ENCODE data around the gene COL11A2.
"Not testable (repeated sequence)": the region's sequence is repeated elsewhere in the genome, so short reads cannot be mapped to it uniquely, and the experiment has no call there.

COL11A2 gene

GRCh38 chr6:33150560-33150959, 41.7 kb downstream of the COL11A2 start:
- not testable (repeated sequence) for DNase-seq

- DNase-seq, result peak; percentile 69
Observed at GRCh38 chr6:33147807-33148666, 44.2 kb downstream of the COL11A2 start.

- DNase-seq, result no peak
Observed at GRCh38 chr6:33144373-33144772, 47.9 kb downstream of the COL11A2 start.

DNA sequence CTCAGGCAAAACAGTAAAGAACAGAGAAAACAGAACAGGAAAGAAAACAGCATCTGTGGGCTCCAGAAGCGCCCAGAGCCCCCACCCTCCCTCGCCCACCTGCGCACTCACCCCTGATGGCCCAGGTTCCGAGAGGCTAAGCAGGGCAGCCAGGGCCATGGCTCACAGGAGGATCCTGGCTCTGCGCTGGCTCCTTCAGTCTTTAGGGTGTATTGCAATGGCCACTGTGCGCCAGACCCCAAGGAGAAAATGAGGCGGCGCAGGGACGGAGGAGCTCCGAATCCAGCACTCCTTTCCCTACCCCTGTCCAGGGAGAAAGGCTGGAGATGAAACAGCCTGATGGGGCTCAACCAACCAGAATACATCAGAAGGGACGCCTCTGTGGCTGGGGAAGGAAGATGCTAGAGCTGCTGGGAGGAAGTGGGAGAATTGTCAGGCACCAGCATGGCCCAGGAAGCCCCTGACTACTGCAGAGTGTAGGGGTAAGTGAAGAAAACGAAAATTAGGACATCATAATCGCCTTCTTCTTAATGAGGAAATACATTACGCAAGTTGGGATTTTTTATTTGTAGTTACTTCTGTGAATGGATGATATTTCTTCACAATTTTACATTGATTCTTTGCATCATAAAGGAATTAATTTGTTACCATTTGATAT, 49.0 kb downstream of the COL11A2 start:
- DNase-seq, result no peak

DNA sequence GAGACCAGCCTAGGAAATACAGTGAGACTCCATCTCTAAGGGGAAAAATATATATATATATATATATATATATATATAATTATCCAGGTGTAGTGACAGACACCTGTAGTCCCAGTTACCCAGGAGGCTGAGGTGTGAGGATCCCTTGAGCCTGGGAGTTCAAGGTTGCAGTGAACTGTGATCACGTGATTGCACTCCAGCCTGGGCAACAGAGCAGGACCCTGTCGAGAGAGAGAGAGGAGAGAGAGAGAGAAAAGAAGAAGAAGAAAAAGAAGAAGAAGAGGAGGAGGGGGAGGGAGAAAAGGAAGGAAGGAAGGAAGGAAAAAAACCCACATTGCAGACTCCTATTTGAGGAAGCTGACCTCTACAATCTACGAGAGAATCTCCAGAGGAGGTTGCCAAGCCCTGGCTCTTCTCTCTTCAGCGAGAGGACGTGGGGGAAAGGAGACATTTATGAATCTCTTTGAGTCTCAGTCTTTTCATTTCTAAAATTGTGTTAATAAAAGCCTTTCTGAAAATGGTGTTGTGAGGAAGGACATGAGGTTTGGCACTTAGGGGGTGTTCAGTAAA, 49.7 kb downstream of the COL11A2 start:
- DNase-seq, result no peak

DNA sequence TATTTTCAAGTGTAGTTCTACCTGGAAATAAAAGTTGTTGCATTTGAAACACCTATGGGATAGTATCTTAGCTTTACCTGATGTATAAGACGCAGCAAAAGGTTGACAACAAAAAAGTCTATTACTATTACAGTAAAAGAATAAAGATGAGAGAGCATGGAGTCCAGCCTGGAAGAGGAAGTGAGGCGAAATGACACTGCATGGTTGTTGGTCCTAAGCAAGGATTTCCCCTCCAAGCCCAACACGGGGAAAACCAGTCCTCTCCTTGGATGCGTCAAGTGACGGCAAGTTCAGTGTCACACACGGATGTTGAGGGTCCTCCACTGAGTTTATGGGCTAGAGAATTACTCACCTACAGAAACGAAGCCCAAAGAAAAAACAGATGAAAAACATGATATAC, 51.7 kb downstream of the COL11A2 start:
- no peak for DNase-seq

DNA sequence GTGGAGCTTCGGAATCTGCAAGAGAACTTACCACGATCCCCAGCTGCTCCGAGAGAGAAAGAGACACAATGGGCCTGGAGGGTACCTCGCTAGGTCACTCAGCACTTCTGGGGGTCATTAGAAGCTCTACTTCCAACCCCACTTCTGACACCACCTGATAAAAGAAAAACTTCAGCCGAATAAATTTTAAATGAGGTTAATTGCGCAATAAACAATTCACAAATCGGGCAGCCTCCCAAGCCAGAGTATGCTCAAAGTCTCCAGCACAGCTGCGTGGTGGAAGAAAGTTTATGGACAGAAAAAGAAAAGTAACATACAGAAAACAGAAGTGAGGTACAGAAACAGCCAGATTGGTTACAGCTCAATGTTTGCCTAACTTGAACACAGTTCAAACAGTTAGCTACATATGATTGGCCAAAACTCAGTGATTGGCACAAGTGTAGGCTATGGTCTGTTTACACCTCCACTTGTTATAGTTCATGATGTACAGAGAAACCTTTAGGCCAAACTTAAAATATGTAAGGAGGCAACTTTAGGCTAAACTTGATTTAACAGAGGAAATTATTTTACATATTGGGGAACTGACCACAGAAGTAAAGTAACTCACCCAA, 52.6 kb downstream of the COL11A2 start:
- DNase-seq, result no peak

DNA sequence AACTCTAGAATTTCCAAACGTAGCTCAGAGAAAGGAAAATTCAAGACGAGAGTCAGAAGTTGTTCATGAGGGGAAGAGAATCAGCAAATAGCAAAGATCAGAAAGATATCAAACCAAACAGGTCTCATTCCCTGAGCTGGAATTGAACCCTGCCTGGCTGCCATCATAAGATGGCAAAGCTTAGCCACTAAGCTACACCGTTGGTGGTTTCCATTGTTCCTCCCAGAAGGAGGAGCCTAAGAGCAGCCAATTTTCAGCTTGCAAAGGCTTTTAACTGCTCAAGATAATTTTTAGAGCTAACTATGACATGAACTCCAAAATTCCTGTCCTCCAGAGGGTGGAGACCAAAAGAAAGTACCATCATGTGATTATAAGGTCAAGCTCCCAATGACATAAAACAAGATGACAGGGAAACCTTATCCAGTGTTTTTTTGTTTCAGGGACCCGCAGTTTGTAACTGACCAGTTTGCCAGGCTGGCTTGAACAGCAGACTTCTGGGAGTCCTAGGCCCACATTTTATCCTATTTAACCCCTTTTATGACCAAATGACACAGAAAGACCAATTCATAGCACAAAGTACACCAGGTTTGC, 55.9 kb downstream of the COL11A2 start:
- no peak for DNase-seq

GRCh38 chr6:33132081-33132524, 60.2 kb downstream of the COL11A2 start:
- DNase-seq, result no peak

GRCh38 chr6:33128318-33128717, 63.9 kb downstream of the COL11A2 start:
- DNase-seq, result no peak

GRCh38 chr6:33126101-33126714, 66.1 kb downstream of the COL11A2 start:
- DNase-seq, result peak; percentile 41

GRCh38 chr6:33124947-33125346, 67.3 kb downstream of the COL11A2 start:
- no peak for DNase-seq

DNA sequence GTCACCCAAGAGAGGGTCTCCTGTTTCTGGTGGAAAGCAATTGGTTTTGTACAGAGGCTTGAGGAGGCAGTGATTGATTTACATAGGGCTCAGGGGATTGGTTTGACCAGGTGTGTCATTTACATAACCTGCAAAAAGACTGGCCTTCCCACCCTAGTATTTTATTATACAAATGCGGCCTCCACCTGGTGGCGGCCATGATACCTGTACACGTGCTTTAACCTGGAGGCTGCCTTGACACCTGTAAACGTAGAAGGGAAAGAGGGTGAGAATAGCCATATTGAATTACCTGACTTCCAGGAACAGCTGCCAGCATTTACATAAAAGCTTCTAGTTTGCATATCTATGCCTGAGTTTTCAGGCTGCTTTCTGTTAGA, 67.8 kb downstream of the COL11A2 start:
- no peak for DNase-seq

GRCh38 chr6:33123732-33124524, 68.3 kb downstream of the COL11A2 start:
- peak; percentile 27 for DNase-seq

GRCh38 chr6:33123181-33123580, 69.1 kb downstream of the COL11A2 start:
- no peak for DNase-seq

DNA sequence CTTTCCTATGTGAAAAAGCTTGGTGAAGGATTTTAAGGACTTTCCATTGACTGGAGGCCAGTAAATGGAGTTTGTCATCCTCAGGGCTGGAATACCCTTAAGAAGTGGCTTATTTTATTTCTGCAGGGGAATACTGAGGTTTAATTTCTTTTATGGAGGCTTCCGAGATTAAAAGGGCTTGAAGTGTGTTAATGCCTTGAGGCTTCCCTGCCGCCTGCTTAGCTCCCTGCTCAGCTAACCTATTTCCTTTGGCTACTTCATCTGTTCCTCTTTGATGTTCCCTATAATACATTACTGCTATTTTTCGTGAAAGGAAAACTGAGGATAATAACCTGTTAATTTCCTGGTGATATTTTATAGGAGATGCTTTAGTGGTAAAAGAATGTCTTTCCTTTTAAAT, 72.3 kb downstream of the COL11A2 start:
- DNase-seq, result no peak

DNA sequence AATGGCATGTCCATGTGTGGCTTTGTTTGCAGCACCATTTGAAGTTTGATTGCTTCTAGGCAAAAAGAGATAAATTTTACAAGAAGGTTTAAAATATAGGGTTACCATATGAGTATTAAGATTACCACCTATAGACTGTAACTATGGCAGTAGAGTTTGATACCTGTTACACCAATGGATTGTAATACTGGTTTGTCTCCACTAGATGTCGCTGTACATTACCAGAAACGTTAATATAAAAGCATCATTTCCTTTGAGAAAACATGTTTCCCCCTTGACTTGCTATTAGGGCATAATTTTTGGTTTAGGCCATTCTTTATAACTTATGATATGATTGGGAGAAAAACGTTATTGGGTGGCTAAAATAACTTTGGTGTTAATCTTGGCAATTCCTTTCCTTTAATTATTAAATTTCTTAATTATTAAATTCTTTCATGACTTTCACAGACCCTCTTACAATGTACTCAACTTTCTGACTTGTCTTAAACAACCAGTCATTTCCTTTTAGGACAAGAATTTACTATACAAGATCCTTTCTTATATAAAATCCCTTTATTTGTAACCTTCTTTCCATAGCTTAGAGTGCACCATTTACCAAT, 73.6 kb downstream of the COL11A2 start:
- DNase-seq, result peak; percentile 31

GRCh38 chr6:33117811-33118277, 74.4 kb downstream of the COL11A2 start:
- DNase-seq, result no peak

- no peak for DNase-seq
Observed at GRCh38 chr6:33116841-33117711, 75.2 kb downstream of the COL11A2 start.

- no peak for DNase-seq
Observed at GRCh38 chr6:33116417-33116816, 75.8 kb downstream of the COL11A2 start.

All from HCEC 1CT (cell line).